Posterior cingulate gyrus (tissue), 11 donors: ENCODE data around the gene AKAP8.
"Not testable (repeated sequence)": the region's sequence is repeated elsewhere in the genome, so short reads cannot be mapped to it uniquely, and the experiment has no call there.

ENCODE experiments used
- DNase-seq, 10 donors: peaks; one replicate each; pipeline versions ENCODE4 v3.0.0 to v3.0.0-alpha.2; 2020 to 2021; ENCODE audit warnings: mixed read lengths in 3 of 10
- intact Hi-C: fragments of 100-400 bp; cut with DNase I; formaldehyde crosslinking; loops from one replicate; pipeline ENCODE4 v1.15.1; 2023

The AKAP8 gene

DNA sequence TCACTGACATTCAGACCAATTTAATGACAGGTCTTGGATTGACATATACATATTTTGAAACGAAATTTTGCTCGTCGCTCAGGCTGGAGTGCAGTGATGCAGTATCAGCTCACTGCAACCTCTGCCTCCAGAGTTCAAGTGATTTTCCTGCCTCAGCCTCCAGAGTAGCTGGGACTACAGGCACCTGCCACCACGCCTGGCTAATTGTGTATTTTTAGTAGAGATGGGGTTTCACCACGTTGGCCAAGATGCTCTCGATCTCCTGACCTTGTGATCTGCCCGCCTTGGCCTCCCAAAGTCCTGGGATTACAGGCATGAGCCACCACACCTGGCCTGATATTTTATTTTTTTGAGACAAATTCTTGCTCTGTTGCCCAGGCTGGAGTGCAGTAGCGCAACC lies 27.1 kb downstream of the AKAP8 start:
- intact Hi-C loops, result not testable (repeated sequence)
- DNase-seq, result peak in 1 of 10 donors; percentile 14

DNA sequence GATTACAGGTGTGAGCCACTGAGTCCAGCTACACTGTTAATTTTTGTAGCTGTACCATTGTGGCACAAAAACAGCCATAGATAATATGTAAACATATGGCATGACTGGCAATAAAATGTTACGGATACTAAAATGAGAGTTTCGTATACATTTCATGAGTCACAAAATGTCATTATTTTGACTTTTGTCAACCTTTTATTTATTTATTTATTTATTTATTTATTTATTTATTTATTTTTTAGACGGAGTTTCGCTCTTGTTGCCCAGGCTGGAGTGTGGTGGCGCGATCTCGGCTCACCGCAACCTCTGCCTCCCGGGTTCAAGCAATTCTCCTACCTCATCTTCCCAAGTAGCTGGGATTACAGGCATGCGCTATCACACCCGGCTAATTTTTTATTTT lies 38.3 kb downstream of the AKAP8 start:
- peak in 1 of 10 donors; percentile 39 for DNase-seq
- intact Hi-C loops, result not testable (repeated sequence)

DNA sequence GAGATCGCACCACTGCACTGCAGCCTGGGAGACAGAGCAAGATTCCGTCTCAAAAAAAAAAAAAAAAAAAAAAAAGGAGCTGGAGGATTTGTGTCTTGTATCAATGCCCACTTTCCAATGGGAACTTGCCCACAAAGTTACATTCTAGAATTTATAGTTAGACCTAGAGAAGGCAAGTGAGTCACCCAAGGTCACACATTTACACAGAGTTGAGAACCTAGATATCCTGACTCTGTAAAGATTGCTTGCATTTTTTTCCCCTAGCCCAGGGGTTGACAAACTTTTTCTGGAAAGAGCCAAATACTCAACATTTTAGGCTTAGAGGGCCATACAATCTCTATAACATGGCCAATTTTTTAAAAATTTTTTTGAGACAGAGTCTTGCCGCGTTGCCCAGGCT lies 39.5 kb downstream of the AKAP8 start:
- no peak for DNase-seq
- intact Hi-C loops, result no loop called here

DNA sequence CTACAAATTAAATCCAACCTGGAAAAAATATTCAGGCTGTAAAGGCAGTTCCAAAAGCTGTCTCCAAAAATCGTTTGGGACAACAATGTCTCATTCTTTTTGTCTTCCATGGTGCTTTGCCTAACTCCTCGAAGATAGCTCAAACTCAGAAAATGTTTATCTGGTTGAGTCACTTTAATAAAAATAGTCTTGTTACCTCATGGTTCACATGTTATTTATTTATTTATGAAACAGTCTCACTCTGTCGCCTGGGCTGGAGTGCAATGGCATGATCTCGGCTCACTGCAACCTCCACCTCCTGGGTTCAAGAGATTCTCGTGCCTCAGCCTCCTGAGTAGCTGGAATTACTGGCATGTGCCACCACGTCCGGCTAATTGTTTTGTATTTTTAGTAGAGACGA lies 42.4 kb downstream of the AKAP8 start:
- intact Hi-C loops, result no loop called here
- DNase-seq, result peak in 1 of 10 donors; percentile 19

DNA sequence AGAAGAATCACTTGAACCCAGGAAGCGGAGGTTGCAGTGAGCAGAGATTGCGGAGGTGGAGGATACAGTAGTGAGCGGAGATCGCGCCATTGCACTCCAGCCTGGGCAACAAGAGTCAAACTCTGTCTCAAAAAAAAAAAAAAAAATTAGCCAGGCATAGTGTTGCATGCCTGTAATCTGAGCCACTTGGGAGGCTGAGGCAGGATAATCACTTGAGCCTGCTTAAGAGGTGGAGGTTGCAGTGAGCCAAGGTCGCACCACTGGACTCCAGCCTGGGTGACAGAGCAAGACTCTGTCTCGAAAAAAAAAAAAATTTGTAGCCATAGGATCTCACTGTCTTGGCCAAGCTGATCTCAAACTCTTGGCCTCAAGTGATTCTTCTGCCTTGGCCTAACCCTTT lies 43.6 kb downstream of the AKAP8 start:
- intact Hi-C loops, result not testable (repeated sequence)
- DNase-seq, result peak in 1 of 10 donors; percentile 36

DNA sequence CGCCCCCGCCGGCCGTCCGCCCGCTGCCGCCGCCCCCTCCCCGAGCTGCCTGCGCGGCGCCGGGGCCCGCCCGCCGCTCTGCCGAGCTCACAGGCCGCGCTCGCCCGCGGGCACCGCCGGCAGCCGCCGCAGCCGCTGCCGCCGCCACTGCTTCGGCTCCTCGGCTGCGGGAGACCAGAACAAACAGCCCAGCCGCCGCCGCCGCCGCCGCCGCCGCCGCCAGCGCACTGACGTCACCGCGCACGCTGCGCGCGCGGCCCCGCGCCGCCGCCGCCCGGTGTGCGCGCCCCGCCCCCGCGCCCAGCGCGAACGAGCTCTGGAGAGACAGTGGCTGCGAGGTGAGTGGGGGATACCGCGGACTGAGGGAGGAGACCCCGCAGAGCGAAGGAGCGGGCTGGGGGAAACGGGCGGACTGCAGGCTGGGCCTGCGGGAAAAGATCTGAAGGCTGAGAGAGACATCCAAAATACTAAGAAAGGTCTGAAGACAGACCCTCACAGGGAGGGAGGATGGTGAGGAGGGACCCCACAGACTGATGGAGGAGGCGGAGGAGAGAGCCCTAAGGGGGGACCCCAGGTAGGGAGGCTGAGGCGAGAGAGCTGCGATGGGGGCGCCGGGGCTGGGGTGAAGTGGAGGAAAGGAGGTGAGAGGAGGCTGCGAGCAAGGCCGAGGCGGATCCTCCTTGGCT lies 47.1 kb downstream of the AKAP8 start, which contains the start of gene BRD4:
Gene BRD4 (minus strand): TSS at position 229 of the 686 bp plus-strand sequence. CDS start 59,440 bp downstream, outside the sequence.
- intact Hi-C loops, result loop anchor here (5.0 kb wide), 2 partner anchors 50 to 65 kb away; no protein-coding TSS in a partner anchor
- DNase-seq, result peak; percentile 50 to 95 (median 68)

DNA sequence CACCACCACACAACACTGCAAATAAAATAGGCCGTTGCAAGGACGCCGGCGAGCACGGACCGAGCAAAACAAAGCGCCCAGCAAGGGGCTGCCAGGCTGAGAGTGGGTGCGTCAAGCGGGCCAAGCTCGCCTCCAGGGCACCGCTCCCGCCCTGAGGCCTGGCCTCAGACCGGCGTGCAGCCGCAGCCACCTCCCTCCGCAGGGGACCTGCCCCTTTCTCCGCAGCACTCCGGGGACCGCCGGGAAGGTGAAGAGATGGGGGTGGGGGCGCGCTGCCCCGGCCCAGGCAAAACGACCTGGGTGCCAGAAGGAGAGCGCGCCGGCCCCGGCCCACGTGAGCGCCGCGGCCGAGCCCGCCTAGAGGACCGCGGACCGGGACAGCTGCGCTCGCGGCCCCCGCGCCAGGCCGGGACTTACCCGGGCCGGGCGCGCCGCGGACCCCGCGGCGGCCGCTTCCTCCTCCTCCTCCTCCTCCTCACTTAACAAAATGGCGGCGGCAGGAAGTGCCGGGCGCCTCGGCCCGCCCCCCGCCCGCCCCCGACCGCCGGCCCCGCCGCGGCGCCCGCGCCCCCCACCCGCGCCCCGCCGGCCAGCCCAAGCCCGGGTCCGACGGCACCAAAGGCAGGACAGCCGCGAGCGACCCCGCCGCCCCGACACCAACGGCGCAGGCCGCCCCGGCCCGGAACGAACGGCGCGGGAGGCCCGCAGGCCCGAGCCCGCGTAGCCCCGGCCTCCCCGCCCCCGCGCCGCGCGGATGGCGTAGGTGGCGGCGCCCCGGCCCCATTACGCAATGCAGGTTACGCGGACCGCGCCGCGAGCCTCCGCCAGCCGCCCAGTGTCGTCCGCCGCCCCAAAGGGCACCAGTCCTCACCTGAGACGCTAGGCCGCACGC lies 47.9 kb downstream of the AKAP8 start:
- intact Hi-C loops, result loop anchor here (2.0 to 5.0 kb wide), 3 partner anchors 43 to 64 kb away; no protein-coding TSS in a partner anchor
- DNase-seq, result peak in 7 of 10 donors; percentile 14 to 90 (median 54)

DNA sequence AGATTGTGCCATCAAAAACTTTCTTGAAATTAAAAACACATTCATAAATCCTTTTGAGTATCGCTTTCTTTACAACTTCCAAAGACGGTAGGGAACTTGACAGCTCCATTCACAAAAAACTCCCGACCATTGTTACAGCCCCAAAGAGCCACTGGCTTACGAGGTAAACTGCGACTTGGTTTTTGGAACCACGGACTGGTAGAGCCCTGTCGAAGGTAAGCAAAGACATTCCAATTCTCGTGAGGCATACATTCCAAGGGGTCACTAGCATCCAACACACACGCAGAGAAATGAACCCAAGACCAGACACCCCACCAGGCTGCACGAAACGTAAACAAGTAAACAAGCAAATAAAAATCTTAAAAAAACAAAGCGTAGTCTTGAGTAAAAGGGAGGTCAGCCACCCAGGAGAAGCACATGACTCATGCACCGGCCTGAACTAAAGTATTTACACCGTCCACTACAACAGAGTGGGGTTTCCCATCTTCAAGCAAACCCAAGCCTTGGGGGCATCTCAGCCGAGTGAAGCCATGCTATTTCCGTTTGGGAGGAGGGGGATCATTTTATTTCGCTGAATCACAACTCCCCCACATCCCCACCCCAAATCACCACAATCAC lies 48.7 kb downstream of the AKAP8 start:
- intact Hi-C loops, result loop anchor here (2.0 to 5.0 kb wide), 3 partner anchors 42 to 64 kb away; no protein-coding TSS in a partner anchor
- DNase-seq, result peak in 1 of 10 donors; percentile 24

DNA sequence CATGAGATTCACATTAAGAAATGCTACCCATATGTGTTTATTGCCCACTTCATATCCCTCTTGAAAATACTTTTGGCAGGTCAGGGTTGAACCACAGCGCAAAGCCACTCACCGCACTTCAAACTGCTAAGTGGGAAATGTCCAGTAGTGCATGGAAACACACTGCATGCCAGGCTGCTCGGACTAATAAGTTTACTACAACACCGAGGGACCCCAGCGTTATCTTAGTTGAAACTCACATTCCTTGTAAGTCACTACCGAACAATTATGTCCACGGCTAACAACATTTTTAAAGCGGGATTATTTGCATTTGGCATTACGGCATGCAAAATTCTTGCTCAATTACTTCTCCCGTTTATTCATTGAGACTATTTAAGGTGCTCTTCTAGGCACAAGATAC lies 51.3 kb downstream of the AKAP8 start:
- peak in 2 of 10 donors; percentile 39 to 54 for DNase-seq
- intact Hi-C loops, result no loop called here

DNA sequence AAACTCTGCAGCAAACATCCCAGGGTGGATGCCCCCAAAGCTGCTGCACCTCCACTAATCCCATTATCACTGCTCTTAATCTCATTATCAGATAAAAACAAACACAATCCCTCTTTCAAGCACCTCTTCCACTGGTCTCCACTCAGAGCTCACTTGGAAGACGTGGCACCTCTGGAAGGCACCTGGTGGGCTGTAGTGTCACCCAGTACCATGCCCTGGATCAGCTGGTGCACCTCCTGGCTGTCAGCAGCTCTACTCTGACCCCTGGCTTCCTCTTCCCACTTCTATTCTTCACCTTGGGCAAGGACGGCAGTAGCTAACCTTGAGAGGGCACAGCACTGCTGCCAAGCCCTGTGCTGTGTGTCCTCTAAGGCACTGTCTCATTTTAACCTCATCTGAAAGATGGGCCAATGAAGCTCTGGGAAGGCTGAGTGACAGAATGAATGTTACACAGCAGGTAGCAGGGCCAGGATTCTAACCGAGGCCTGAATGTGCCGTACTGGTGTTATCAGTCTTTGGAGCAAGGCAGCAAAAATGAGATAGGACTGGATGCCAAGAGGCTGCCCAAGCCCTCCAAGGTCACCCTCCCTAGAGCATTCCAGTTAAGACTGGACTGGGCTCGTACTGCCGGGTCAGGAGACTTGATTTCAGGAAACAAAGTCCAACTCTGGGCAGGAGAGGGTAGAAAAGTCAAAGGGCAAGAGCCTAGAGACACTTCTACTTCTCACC lies 54.6 kb downstream of the AKAP8 start:
- intact Hi-C loops, result no loop called here
- peak in 2 of 10 donors; percentile 26 to 45 for DNase-seq

DNA sequence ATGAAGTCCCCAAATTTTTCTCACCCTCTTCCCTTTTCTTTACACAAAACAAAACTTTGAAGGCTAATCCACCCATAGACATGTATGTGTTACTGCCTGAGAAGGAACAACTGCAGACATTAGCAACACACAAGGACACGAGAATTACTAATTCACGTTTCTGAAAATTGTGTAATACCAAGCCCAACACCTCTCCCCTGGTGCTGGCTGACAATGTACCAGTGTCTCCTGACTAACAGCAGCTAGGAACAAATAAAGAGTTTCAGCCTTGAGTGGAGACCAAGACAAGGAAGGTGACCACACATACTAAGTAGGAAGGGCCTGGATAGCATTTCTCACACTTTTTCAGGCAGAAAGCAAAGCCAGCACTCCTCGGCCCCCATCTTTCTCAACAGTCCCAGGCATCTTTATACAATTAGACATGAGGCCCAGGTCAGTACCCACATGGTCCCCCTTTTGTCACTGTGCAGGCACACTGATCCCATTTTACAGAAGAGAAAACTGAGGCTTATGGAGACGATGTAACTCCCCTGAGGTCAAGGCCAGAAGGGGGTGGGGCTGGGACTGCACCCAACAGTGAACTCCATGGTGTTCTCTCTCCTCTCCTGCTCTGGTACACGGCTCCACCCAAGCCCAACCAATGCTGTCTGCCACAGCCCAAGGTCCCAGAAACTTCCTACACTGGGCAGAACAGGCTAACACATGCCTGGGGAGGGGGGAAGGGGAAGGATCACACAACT lies 55.9 kb downstream of the AKAP8 start:
- intact Hi-C loops, result no loop called here

DNA sequence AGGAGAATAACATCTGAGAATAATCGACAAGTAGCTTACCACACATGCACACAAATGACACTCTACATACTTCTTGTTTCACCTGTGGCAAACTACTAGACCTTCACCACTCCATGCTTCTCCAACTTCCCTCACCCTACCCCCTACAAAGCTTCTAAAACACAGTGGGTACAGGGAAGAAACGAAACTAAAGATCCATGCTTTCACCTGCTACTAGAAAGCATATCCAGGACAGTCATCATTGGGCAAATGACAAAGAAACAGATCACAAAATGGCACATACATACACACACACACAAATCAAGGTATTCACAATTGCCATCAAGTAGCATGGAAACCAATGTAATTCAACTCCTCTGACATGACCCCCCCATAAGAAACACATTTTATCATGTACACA lies 57.8 kb downstream of the AKAP8 start:
- intact Hi-C loops, result no loop called here
- DNase-seq, result no peak

More for the DNA sequence above, 55.9 kb downstream of the AKAP8 start:
- peak in 2 of 10 donors; percentile 22 to 67 for DNase-seq

DNA sequence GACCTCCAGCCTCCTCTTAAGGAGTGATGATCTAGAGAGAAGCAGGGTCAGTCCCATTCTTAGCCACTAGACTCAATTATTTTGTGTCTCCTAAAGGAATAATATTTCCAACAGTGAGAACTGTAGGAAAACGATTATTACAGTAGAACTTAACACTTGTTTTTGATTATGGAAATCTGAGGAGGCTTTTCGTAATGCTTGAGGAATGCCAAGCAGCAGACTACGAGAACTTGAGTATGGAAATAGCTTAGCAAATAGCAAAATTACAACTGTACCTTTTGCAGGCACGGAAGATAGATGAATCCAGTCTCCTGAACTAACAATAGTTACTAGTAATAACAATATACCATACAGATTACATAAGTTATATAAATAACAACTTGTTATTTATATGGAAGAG lies 59.5 kb downstream of the AKAP8 start:
- DNase-seq, result no peak
- intact Hi-C loops, result no loop called here

DNA sequence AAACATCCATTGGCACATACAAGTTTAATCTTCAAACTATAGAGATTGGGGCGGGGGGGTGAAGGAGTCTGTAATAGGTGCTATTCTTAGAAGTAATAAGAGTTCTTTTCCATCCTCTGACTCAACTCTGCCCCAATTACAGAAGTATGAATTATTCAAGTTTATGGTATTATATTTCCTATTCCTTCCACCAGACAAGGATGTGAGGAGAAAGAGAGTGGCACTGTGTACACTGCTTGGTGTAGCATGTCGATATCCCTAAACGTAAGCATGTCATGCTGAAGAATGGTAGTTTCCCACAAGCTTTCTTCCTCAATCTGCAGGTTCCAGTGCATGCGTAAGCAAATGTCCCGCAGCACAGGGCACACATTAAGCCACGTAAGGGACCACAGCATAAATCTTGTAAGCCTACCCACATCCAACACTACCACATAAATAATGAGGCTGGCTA lies 61.3 kb downstream of the AKAP8 start:
- intact Hi-C loops, result no loop called here

DNA sequence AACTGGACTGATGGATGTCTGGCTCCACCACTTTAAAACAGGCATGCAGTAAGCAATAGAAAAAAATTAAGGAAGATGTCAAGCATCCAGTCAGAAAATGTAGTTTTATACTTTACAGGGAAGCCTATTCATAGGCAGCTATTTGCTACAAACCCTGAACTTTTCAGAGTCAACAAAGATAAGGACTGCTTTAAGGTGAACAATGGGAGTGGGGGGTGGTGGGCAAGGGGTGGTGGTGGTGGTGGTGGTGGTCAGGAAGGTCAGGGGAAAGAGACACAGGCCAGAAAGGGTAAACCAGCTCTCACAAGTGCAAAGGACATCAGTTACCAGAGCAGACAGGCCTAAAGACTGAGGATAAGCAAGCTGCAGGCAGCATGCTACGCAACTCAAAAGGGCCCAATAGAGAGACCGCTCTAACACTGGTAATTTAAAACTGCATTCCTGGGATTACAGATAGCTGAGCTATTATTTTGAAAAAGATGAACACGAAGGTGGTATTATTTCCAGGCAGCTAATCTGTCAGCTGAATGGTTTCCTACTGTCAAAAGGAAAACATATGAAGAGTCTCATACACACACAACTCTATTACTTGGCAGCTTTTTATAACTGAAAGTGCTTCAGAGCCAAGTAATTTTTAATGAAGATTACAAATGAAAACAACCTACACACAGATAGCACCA lies 62.1 kb downstream of the AKAP8 start:
- intact Hi-C loops, result no loop called here
- no peak for DNase-seq

More for the DNA sequence above, 61.3 kb downstream of the AKAP8 start:
- DNase-seq, result no peak

DNA sequence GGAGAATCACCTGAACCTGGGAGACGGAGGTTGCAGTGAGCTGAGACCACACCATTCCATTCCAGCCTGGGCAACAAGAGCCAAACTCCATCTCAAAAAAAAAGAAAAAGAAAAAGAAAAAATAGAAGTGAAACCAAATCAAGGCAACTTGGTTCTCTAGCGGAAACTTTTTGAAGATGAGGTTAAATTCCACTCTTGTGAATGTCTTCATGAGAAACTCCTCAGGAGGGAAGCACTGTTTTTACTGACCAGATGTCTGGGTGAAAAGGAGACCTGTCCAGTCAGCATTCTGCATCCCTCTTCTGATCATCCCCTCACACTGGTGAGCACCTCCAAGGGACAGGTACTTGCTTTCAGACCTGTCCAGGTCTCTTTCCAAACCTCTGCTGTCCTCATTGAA lies 63.1 kb downstream of the AKAP8 start:
- intact Hi-C loops, result no loop called here
- no peak for DNase-seq

DNA sequence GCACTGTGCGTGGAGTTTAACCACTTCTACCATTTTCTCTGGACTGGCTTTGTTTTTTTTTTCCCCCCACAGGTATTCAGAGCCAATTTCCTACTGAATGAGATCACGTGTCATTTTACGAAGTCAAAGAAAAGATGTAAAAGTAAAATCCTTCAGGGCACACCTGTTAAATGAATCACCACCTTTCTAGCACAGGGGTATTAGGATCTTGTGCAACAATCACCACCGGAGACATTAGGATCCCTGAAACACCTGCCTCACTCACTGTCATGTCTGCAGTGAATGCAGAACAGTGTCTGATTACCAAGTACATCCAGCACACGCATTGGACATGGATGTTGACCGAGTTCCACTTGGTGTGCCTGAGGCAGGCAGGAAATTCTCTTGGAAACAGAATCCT lies 64.5 kb downstream of the AKAP8 start:
- DNase-seq, result no peak
- intact Hi-C loops, result no loop called here

DNA sequence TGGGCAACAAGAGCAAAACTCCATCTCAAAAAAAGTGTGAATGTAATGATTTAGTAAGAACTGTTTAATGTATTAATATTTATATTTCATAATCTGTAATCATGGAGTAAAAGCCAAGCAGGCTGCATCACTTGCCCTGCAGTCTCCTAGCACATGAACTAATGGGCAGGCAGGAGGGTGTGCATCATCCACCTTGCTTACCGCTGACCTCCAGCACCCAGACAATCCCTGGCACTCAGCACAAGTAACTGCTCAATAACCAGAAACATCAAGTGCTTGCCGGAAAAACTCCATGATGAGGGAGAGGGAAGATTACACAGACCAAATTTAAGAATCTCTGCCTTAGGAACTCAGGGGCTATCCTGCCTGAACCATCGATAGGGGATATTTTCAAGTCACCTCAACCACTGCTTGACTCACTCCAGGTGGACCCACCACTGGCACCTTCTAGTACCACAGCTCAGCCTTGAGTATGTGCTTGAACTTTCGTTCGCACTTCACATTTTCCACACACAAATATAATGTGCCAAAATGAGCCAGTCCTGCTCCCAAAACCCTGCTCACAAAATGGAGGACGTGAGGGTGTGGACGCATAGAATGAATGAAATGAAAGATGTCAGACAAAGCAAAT lies 65.8 kb downstream of the AKAP8 start:
- no peak for DNase-seq
- intact Hi-C loops, result no loop called here
